Stimulated activated CD4-positive, alpha-beta T cell treated with anti-CD3 and anti-CD28 coated beads, Interleukin-4, amount 100 ng/mL, for 48 hours (primary cell): ENCODE measurements around the gene PEMT.

Experiments
- DNase-seq, 2 donors: peaks; one replicate each; pipeline ENCODE4 v3.0.0-alpha.2; 2020; ENCODE audit warnings: low read depth in 2 of 2

PEMT gene

GRCh38 chr17:17514993-17515933 is 76.2 kb downstream of the PEMT start:
- no peak for DNase-seq

GRCh38 chr17:17514361-17514992 is 77.0 kb downstream of the PEMT start:
- no peak for DNase-seq

- no peak for DNase-seq
Measured at GRCh38 chr17:17513626-17514025, 77.9 kb downstream of the PEMT start.

GRCh38 chr17:17512866-17513265 is 78.6 kb downstream of the PEMT start:
- no peak for DNase-seq

- no peak for DNase-seq
Measured at GRCh38 chr17:17511881-17512858, 79.3 kb downstream of the PEMT start.

GRCh38 chr17:17511293-17511741 is 80.2 kb downstream of the PEMT start:
- DNase-seq, result no peak

GRCh38 chr17:17510456-17511292 is 80.8 kb downstream of the PEMT start:
- DNase-seq, result no peak

GRCh38 chr17:17509601-17510425 is 81.7 kb downstream of the PEMT start:
- DNase-seq, result no peak

GRCh38 chr17:17508646-17509591 is 82.6 kb downstream of the PEMT start:
- DNase-seq, result no peak

GRCh38 chr17:17508019-17508535 is 83.4 kb downstream of the PEMT start:
- no peak for DNase-seq

- no peak for DNase-seq
Measured at GRCh38 chr17:17507465-17508011, 84.0 kb downstream of the PEMT start.

GRCh38 chr17:17506893-17507464 is 84.5 kb downstream of the PEMT start:
- no peak for DNase-seq

- DNase-seq, result no peak
Measured at GRCh38 chr17:17506181-17506741, 85.2 kb downstream of the PEMT start.

GRCh38 chr17:17505610-17506171 is 85.8 kb downstream of the PEMT start:
- DNase-seq, result no peak

- DNase-seq, result no peak
Measured at GRCh38 chr17:17505151-17505550, 86.4 kb downstream of the PEMT start.

- DNase-seq, result no peak
Measured at GRCh38 chr17:17504341-17505140, 87.0 kb downstream of the PEMT start.
